Measurements from ENCODE around the gene CPNE4.

GRCh38 chr3:131775650-131776049 is 259.2 kb downstream of the CPNE4 start:
- TF ChIP-seq, protein P1, sequence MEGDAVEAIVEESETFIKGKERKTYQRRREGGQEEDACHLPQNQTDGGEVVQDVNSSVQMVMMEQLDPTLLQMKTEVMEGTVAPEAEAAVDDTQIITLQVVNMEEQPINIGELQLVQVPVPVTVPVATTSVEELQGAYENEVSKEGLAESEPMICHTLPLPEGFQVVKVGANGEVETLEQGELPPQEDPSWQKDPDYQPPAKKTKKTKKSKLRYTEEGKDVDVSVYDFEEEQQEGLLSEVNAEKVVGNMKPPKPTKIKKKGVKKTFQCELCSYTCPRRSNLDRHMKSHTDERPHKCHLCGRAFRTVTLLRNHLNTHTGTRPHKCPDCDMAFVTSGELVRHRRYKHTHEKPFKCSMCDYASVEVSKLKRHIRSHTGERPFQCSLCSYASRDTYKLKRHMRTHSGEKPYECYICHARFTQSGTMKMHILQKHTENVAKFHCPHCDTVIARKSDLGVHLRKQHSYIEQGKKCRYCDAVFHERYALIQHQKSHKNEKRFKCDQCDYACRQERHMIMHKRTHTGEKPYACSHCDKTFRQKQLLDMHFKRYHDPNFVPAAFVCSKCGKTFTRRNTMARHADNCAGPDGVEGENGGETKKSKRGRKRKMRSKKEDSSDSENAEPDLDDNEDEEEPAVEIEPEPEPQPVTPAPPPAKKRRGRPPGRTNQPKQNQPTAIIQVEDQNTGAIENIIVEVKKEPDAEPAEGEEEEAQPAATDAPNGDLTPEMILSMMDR (IDR thresholded peaks at IDR 0.05) = no peak
- TF ChIP-seq POLR2A (IDR thresholded peaks at IDR 0.05; ENCODE audit: low read depth) = no peak
- TF ChIP-seq POLR2AphosphoS5 (IDR thresholded peaks at IDR 0.05) = no peak
